Colonic mucosa (tissue), 4 donors: ENCODE measurements around the gene CLCN4. TPM values are rescaled to one million over a fixed set of nuclear protein-coding genes. Genes with fewer than 3 reads are reported as not detected.

Experiments
- DNase-seq: peaks from one replicate; pipeline ENCODE4 v3.0.0-alpha.2; 2020
- H3K27ac ChIP-seq: fragments of 200-600 bp; one replicate; pipeline ENCODE4 v1.8.0; 2021
- H3K27me3 ChIP-seq: fragments of 200-600 bp; one replicate; pipeline ENCODE4 v1.8.0; 2021
- H3K36me3 ChIP-seq: fragments of 200-600 bp; one replicate; pipeline ENCODE4 v1.8.0; 2021
- H3K4me1 ChIP-seq: fragments of 200-600 bp; one replicate; pipeline ENCODE4 v1.8.0; 2021; ENCODE audit warnings: mild to moderate bottlenecking
- H3K4me3 ChIP-seq: fragments of 200-600 bp; one replicate; pipeline ENCODE4 v1.8.0; 2021
- H3K9ac ChIP-seq, 2 donors: one replicate each; pipeline ENCODE4 v1.7.0; 2013; ENCODE audit warnings: control low read depth in 2 of 2, low read depth in 2 of 2, low read length in 2 of 2
- H3K9me3 ChIP-seq: fragments of 200-600 bp; one replicate; pipeline ENCODE4 v1.8.0; 2021
- intact Hi-C: fragments of 100-400 bp; cut with DNase I; formaldehyde crosslinking; loops from one replicate; pipeline ENCODE4 v1.14.1; 2022
- total RNA-seq, 2 donors: library from RNA; stranded (reverse); fragmentation: NEBNext Ultra II Directional in 1 of 2; extraction: Animal tissue kit (Norgen Biotek cat#: 25700) in 1 of 2; gene quantifications; one replicate each; pipeline ENCODE4 v1.2.1, GENCODE V29; 2021
- TF ChIP-seq, protein P1 (sequence below): fragments of 200-600 bp; IDR thresholded peaks from one replicate; pipeline ENCODE4 v1.8.0; 2022; ENCODE audit warnings: antibody characterized with exemption, mild to moderate bottlenecking
- donor health status: healthy.
- donor health status: DM: no; HTN: no; CAD: no.
- donor health status: DM: no; HTN: no; CAD: no.

CLCN4 gene
- total RNA-seq, 2 donors from 2014 or later: 0.62 to 1.2 TPM

DNA sequence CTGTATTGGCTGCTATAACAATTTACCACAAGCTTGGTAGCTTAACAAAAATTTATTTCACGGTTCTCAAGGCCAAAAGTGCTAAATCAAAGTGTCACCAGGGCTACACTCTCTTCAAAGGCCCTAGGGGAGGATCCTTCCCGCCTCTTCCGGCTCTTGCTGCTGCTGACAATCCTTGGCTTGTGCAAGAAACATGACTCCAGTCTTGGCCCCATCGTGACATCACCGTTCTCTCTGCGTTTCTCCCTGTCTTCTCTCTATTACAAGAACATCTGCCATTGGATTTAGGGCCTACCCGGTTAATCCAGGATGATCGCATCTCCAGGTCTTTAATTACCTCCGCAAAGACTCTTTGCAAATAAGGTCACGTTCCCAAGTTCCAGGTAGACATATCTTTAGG lies 10.4 kb upstream of the CLCN4 start:
- no peak for DNase-seq
- Histone ChIP-seq H3K9ac (no peak overlapping the region), H3K27ac (no peak overlapping the region), H3K27me3 (no peaks in the 10 kb centered on the region), H3K4me1 (no peaks in the 10 kb centered on the region), H3K4me3 (no peak overlapping the region), H3K9me3 (no peaks in the 10 kb centered on the region), H3K36me3 (no peaks in the 10 kb centered on the region)
- intact Hi-C loops: no loop called here
- TF ChIP-seq, protein P1, sequence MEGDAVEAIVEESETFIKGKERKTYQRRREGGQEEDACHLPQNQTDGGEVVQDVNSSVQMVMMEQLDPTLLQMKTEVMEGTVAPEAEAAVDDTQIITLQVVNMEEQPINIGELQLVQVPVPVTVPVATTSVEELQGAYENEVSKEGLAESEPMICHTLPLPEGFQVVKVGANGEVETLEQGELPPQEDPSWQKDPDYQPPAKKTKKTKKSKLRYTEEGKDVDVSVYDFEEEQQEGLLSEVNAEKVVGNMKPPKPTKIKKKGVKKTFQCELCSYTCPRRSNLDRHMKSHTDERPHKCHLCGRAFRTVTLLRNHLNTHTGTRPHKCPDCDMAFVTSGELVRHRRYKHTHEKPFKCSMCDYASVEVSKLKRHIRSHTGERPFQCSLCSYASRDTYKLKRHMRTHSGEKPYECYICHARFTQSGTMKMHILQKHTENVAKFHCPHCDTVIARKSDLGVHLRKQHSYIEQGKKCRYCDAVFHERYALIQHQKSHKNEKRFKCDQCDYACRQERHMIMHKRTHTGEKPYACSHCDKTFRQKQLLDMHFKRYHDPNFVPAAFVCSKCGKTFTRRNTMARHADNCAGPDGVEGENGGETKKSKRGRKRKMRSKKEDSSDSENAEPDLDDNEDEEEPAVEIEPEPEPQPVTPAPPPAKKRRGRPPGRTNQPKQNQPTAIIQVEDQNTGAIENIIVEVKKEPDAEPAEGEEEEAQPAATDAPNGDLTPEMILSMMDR: no peak

DNA sequence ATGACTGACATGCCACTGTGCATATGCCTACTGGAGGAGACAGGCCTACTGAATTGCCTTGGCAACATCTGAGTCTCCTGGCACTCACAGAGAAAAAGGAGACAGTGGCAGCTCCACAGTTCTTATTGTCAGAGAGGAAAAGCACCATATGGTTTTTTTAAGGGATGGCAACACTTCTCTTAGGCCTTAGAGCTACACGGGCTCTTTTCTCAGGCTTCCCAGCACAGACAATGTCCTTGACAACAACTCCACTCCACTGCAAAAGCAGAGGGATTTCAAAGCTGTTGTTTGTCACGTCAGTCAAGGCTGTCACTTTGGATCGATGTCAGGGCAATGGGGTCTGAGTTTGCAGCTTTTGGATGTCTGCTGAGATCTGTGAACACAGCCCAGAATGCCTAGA lies 4.7 kb upstream of the CLCN4 start:
- no peak for DNase-seq
- intact Hi-C loops: no loop called here
- Histone ChIP-seq H3K4me1 (no peaks in the 10 kb centered on the region), H3K27me3 (peaks cover 8% of the 10 kb centered on the region), H3K27ac (no peak overlapping the region), H3K36me3 (no peaks in the 10 kb centered on the region), H3K9ac (no peak overlapping the region), H3K4me3 (no peak overlapping the region), H3K9me3 (no peaks in the 10 kb centered on the region)
- TF ChIP-seq, protein P1: no peak

- no peak overlapping the region for H3K27ac ChIP-seq
- peaks cover 16% of the 10 kb centered on the region for H3K27me3 ChIP-seq
- no peak for DNase-seq
- H3K4me3 ChIP-seq: no peak overlapping the region
- intact Hi-C loops: no loop called here
- TF ChIP-seq, protein P1: no peak
- H3K9me3 ChIP-seq: no peaks in the 10 kb centered on the region
- no peaks in the 10 kb centered on the region for H3K4me1 ChIP-seq
- no peak overlapping the region for H3K9ac ChIP-seq
- H3K36me3 ChIP-seq: no peaks in the 10 kb centered on the region
These were observed 1.6 kb upstream of the CLCN4 start for GRCh38 chrX:10155137-10155536.

DNA sequence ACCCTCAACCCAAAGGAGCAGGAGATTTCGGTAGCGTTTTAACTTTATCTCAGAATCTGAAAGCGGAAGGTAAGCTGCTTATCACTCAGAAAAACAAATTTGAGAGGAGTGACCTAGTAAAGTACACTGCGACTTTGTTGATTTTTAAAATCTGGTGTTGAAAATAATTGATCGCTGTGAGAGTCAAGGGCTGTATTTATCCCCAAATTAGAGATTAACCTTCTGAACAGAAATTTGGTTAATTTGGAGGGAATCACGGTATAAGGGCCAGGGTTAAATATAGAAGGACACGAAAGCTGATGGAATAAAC lies 212 bp downstream of the CLCN4 start:
- TF ChIP-seq, protein P1: no peak
- no peak overlapping the region for H3K4me3 ChIP-seq
- no peaks in the 10 kb centered on the region for H3K9me3 ChIP-seq
- peaks cover 16% of the 10 kb centered on the region for H3K27me3 ChIP-seq
- H3K36me3 ChIP-seq: no peaks in the 10 kb centered on the region
- intact Hi-C loops: no loop called here
- no peak for DNase-seq
- H3K4me1 ChIP-seq: no peaks in the 10 kb centered on the region
- no peak overlapping the region for H3K27ac ChIP-seq
- H3K9ac ChIP-seq: no peak overlapping the region

- Histone ChIP-seq H3K9me3 (no peaks in the 10 kb centered on the region), H3K9ac (no peak overlapping the region)
- intact Hi-C loops: no loop called here
These were observed 768 bp downstream of the CLCN4 start for GRCh38 chrX:10157543-10157942.

More at GRCh38 chrX:10157543-10157942, 768 bp downstream of the CLCN4 start:
- Histone ChIP-seq H3K4me1 (no peaks in the 10 kb centered on the region), H3K4me3 (no peak overlapping the region), H3K27me3 (peaks cover 16% of the 10 kb centered on the region), H3K36me3 (no peaks in the 10 kb centered on the region), H3K27ac (no peak overlapping the region)
- DNase-seq: no peak
- TF ChIP-seq, protein P1: no peak
